Peyer's patch (tissue), 4 donors: ENCODE measurements around the gene OR4L1.

ENCODE experiments used
- POLR2A ChIP-seq, 2 donors: fragments of 450-650 bp; IDR thresholded peaks; one replicate each; pipeline ENCODE4 v1.5.1; 2017; ENCODE audit warnings: antibody characterized with exemption in 2 of 2, mild to moderate bottlenecking in 2 of 2, moderate library complexity in 2 of 2
- TF ChIP-seq, protein P1 (sequence below), 6 experiments: fragments of 450-650 bp in 4 of 6; fragments of 200-600 bp in 2 of 6; sonication (generic) in 1 of 6; IDR thresholded peaks; one replicate each; pipeline ENCODE4 v1.5.1; 2017 to 2019; ENCODE audit warnings: antibody characterized with exemption in 6 of 6, mild to moderate bottlenecking in 3 of 6, moderate library complexity in 1 of 6

DNA sequence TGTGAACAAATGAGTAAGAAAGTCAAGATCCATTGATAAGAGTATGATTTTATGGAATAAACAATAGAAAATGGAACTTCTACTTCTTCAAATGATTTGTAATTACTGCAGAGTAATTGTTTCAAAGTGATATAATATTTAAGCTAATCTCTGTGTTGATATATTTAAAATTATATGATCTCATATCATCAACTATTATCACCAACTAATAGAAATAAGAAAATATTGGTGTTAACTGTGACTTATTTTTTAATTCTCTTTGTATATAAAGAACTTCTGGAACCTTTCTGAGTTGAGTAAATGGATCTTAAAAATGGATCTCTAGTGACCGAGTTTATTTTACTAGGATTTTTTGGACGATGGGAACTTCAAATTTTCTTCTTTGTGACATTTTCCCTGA lies at the start of gene OR4L1:
- TF ChIP-seq, protein P1, sequence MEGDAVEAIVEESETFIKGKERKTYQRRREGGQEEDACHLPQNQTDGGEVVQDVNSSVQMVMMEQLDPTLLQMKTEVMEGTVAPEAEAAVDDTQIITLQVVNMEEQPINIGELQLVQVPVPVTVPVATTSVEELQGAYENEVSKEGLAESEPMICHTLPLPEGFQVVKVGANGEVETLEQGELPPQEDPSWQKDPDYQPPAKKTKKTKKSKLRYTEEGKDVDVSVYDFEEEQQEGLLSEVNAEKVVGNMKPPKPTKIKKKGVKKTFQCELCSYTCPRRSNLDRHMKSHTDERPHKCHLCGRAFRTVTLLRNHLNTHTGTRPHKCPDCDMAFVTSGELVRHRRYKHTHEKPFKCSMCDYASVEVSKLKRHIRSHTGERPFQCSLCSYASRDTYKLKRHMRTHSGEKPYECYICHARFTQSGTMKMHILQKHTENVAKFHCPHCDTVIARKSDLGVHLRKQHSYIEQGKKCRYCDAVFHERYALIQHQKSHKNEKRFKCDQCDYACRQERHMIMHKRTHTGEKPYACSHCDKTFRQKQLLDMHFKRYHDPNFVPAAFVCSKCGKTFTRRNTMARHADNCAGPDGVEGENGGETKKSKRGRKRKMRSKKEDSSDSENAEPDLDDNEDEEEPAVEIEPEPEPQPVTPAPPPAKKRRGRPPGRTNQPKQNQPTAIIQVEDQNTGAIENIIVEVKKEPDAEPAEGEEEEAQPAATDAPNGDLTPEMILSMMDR (IDR thresholded peaks at IDR 0.05) = no peak
- TF ChIP-seq POLR2A (IDR thresholded peaks at IDR 0.05) = no peak
